ENCODE measurements around the gene PIF1.

Gene PIF1

GRCh38 chr15:64825431-64826294 lies at the start of gene PIF1:
PIF1 (minus strand) TSS chr15:64825647; CDS start chr15:64824335, 1,312 bp downstream.
- Mint-ChIP-seq H3K9me3 (ENCODE audit: low read depth) (no peaks in the 10 kb centered on the region), H3K27me3 (peaks cover 8% of the 10 kb centered on the region), H3K4me1 (ENCODE audit: low read depth) (peaks cover 25% of the 10 kb centered on the region), H3K36me3 (no peaks in the 10 kb centered on the region), H3K4me3 (peak within 1 kb of the TSS; percentile 88), H3K27ac (peak within 1 kb of the TSS; percentile 80)

GRCh38 chr15:64870353-64870752 lies 44.9 kb upstream of the PIF1 start:
- Mint-ChIP-seq H3K9me3 (ENCODE audit: low read depth) (no peaks in the 10 kb centered on the region), H3K4me3 (no peak overlapping the region), H3K27me3 (no peaks in the 10 kb centered on the region), H3K4me1 (ENCODE audit: low read depth) (peaks cover 4% of the 10 kb centered on the region), H3K36me3 (no peaks in the 10 kb centered on the region), H3K27ac (no peak overlapping the region)

GRCh38 chr15:64869501-64869900 lies 44.1 kb upstream of the PIF1 start:
- H3K4me3 Mint-ChIP-seq = no peak overlapping the region
- H3K36me3 Mint-ChIP-seq = no peaks in the 10 kb centered on the region
- H3K27me3 Mint-ChIP-seq = no peaks in the 10 kb centered on the region
- peaks cover 4% of the 10 kb centered on the region for H3K4me1 Mint-ChIP-seq (ENCODE audit: low read depth)
- H3K9me3 Mint-ChIP-seq (ENCODE audit: low read depth) = no peaks in the 10 kb centered on the region
- peak overlapping the region; percentile 55 for H3K27ac Mint-ChIP-seq

- Mint-ChIP-seq H3K4me3 (no peak overlapping the region), H3K9me3 (ENCODE audit: low read depth) (no peaks in the 10 kb centered on the region), H3K27ac (no peak overlapping the region), H3K27me3 (no peaks in the 10 kb centered on the region), H3K36me3 (no peaks in the 10 kb centered on the region), H3K4me1 (ENCODE audit: low read depth) (peaks cover 2% of the 10 kb centered on the region)
Measured at GRCh38 chr15:64865998-64866520, 40.6 kb upstream of the PIF1 start.

- Mint-ChIP-seq H3K4me1 (ENCODE audit: low read depth) (peaks cover 2% of the 10 kb centered on the region), H3K27ac (no peak overlapping the region), H3K27me3 (no peaks in the 10 kb centered on the region), H3K4me3 (no peak overlapping the region), H3K9me3 (ENCODE audit: low read depth) (no peaks in the 10 kb centered on the region), H3K36me3 (no peaks in the 10 kb centered on the region)
Measured at GRCh38 chr15:64865126-64865997, 39.9 kb upstream of the PIF1 start.

GRCh38 chr15:64864068-64864467 lies 38.6 kb upstream of the PIF1 start:
- H3K4me3 Mint-ChIP-seq = no peak overlapping the region
- no peak overlapping the region for H3K27ac Mint-ChIP-seq
- no peaks in the 10 kb centered on the region for H3K9me3 Mint-ChIP-seq (ENCODE audit: low read depth)
- H3K4me1 Mint-ChIP-seq (ENCODE audit: low read depth) = no peaks in the 10 kb centered on the region
- H3K27me3 Mint-ChIP-seq = no peaks in the 10 kb centered on the region
- H3K36me3 Mint-ChIP-seq = no peaks in the 10 kb centered on the region

- no peak overlapping the region for H3K4me3 Mint-ChIP-seq
- no peaks in the 10 kb centered on the region for H3K36me3 Mint-ChIP-seq
- no peaks in the 10 kb centered on the region for H3K9me3 Mint-ChIP-seq (ENCODE audit: low read depth)
- no peaks in the 10 kb centered on the region for H3K27me3 Mint-ChIP-seq
- H3K27ac Mint-ChIP-seq = no peak overlapping the region
- H3K4me1 Mint-ChIP-seq (ENCODE audit: low read depth) = peaks cover 8% of the 10 kb centered on the region
Measured at GRCh38 chr15:64862408-64862807, 37.0 kb upstream of the PIF1 start.

- Mint-ChIP-seq H3K27me3 (no peaks in the 10 kb centered on the region), H3K36me3 (no peaks in the 10 kb centered on the region), H3K9me3 (ENCODE audit: low read depth) (no peaks in the 10 kb centered on the region), H3K4me3 (no peak overlapping the region), H3K27ac (no peak overlapping the region), H3K4me1 (ENCODE audit: low read depth) (peaks cover 12% of the 10 kb centered on the region)
Measured at GRCh38 chr15:64861960-64862359, 36.5 kb upstream of the PIF1 start.

- H3K36me3 Mint-ChIP-seq = no peaks in the 10 kb centered on the region
- no peak overlapping the region for H3K4me3 Mint-ChIP-seq
- no peak overlapping the region for H3K27ac Mint-ChIP-seq
- H3K9me3 Mint-ChIP-seq (ENCODE audit: low read depth) = no peaks in the 10 kb centered on the region
- H3K27me3 Mint-ChIP-seq = no peaks in the 10 kb centered on the region
- peaks cover 15% of the 10 kb centered on the region for H3K4me1 Mint-ChIP-seq (ENCODE audit: low read depth)
Measured at GRCh38 chr15:64861331-64861730, 35.9 kb upstream of the PIF1 start.

- H3K36me3 Mint-ChIP-seq = no peaks in the 10 kb centered on the region
- H3K4me1 Mint-ChIP-seq (ENCODE audit: low read depth) = peaks cover 24% of the 10 kb centered on the region
- H3K9me3 Mint-ChIP-seq (ENCODE audit: low read depth) = no peaks in the 10 kb centered on the region
- H3K4me3 Mint-ChIP-seq = no peak overlapping the region
- no peaks in the 10 kb centered on the region for H3K27me3 Mint-ChIP-seq
- H3K27ac Mint-ChIP-seq = no peak overlapping the region
Measured at GRCh38 chr15:64859226-64859625, 33.8 kb upstream of the PIF1 start.

- no peak overlapping the region for H3K27ac Mint-ChIP-seq
- H3K9me3 Mint-ChIP-seq (ENCODE audit: low read depth) = no peaks in the 10 kb centered on the region
- H3K27me3 Mint-ChIP-seq = no peaks in the 10 kb centered on the region
- H3K4me3 Mint-ChIP-seq = no peak overlapping the region
- H3K36me3 Mint-ChIP-seq = no peaks in the 10 kb centered on the region
- H3K4me1 Mint-ChIP-seq (ENCODE audit: low read depth) = peaks cover 24% of the 10 kb centered on the region
Measured at GRCh38 chr15:64858021-64858575, 32.7 kb upstream of the PIF1 start.

- peaks cover 24% of the 10 kb centered on the region for H3K4me1 Mint-ChIP-seq (ENCODE audit: low read depth)
- H3K9me3 Mint-ChIP-seq (ENCODE audit: low read depth) = no peaks in the 10 kb centered on the region
- H3K27ac Mint-ChIP-seq = peak overlapping the region; percentile 22
- no peaks in the 10 kb centered on the region for H3K27me3 Mint-ChIP-seq
- no peaks in the 10 kb centered on the region for H3K36me3 Mint-ChIP-seq
- no peak overlapping the region for H3K4me3 Mint-ChIP-seq
Measured at GRCh38 chr15:64857421-64857820, 32.0 kb upstream of the PIF1 start.

- H3K27me3 Mint-ChIP-seq = no peaks in the 10 kb centered on the region
- peaks cover 28% of the 10 kb centered on the region for H3K4me1 Mint-ChIP-seq (ENCODE audit: low read depth)
- H3K27ac Mint-ChIP-seq = peak overlapping the region; percentile 3
- peaks cover 5% of the 10 kb centered on the region for H3K36me3 Mint-ChIP-seq
- no peaks in the 10 kb centered on the region for H3K9me3 Mint-ChIP-seq (ENCODE audit: low read depth)
- no peak overlapping the region for H3K4me3 Mint-ChIP-seq
Measured at GRCh38 chr15:64856429-64857145, 31.1 kb upstream of the PIF1 start.

GRCh38 chr15:64855205-64855975 lies 29.9 kb upstream of the PIF1 start:
- Mint-ChIP-seq H3K36me3 (peaks cover 5% of the 10 kb centered on the region), H3K27me3 (no peaks in the 10 kb centered on the region), H3K27ac (no peak overlapping the region), H3K9me3 (ENCODE audit: low read depth) (no peaks in the 10 kb centered on the region), H3K4me1 (ENCODE audit: low read depth) (peaks cover 28% of the 10 kb centered on the region), H3K4me3 (no peak overlapping the region)

All from activated naive CD8-positive, alpha-beta T cell (primary cell).